ENCODE results near the gene RBM42. TPM values are rescaled to one million over a fixed set of nuclear protein-coding genes. Genes with fewer than 3 reads are reported as not detected.
"Not testable (repeated sequence)": the region's sequence is repeated elsewhere in the genome, so short reads cannot be mapped to it uniquely, and the experiment has no call there.

Gene RBM42
- 21.8 TPM for total RNA-seq

- peak; percentile 100 for DNase-seq
Observed at GRCh38 chr19:35628565-35629331, at the start of gene RBM42. RBM42 (plus strand) TSS chr19:35629036; CDS start chr19:35629154, 118 bp downstream.

- DNase-seq, result no peak
Observed at GRCh38 chr19:35582760-35583159, 46.1 kb upstream of the RBM42 start.

GRCh38 chr19:35585848-35586247 lies 43.0 kb upstream of the RBM42 start, which contains the start of gene PMIS2:
PMIS2 (plus strand) TSS chr19:35586173; CDS start chr19:35586260, 87 bp downstream.
- DNase-seq, result no peak

GRCh38 chr19:35587321-35587720 lies 41.5 kb upstream of the RBM42 start:
- DNase-seq, result no peak

GRCh38 chr19:35590875-35591274 lies 38.0 kb upstream of the RBM42 start:
- DNase-seq, result no peak

GRCh38 chr19:35592226-35592625 lies 36.6 kb upstream of the RBM42 start:
- DNase-seq, result no peak

- not testable (repeated sequence) for DNase-seq
Observed at GRCh38 chr19:35595026-35595425, 33.8 kb upstream of the RBM42 start.

GRCh38 chr19:35595928-35596327 lies 32.9 kb upstream of the RBM42 start:
- DNase-seq, result no peak

GRCh38 chr19:35596366-35596999 lies 32.4 kb upstream of the RBM42 start:
- DNase-seq, result no peak

- DNase-seq, result no peak
Observed at GRCh38 chr19:35601971-35602370, 26.9 kb upstream of the RBM42 start.

GRCh38 chr19:35604436-35604835 lies 24.4 kb upstream of the RBM42 start:
- not testable (repeated sequence) for DNase-seq

- not testable (repeated sequence) for DNase-seq
Observed at GRCh38 chr19:35607170-35607569, 21.7 kb upstream of the RBM42 start.

- DNase-seq, result no peak
Observed at GRCh38 chr19:35607661-35608060, 21.2 kb upstream of the RBM42 start.

GRCh38 chr19:35608251-35608650 lies 20.6 kb upstream of the RBM42 start:
- no peak for DNase-seq

GRCh38 chr19:35609851-35610353 lies 18.9 kb upstream of the RBM42 start:
- DNase-seq, result no peak

GRCh38 chr19:35612224-35612558 lies 16.6 kb upstream of the RBM42 start:
- no peak for DNase-seq

GRCh38 chr19:35612559-35613321 lies 16.1 kb upstream of the RBM42 start, which contains the start of gene HAUS5:
HAUS5 (plus strand) TSS chr19:35612735; CDS start chr19:35612795, 60 bp downstream.
- DNase-seq, result peak; percentile 82

GRCh38 chr19:35613574-35613973 lies 15.3 kb upstream of the RBM42 start:
- no peak for DNase-seq

GRCh38 chr19:35615036-35615435 lies 13.8 kb upstream of the RBM42 start:
- DNase-seq, result no peak

- no peak for DNase-seq
Observed at GRCh38 chr19:35618857-35619256, 10.0 kb upstream of the RBM42 start.

GRCh38 chr19:35619290-35619923 lies 9.4 kb upstream of the RBM42 start:
- DNase-seq, result no peak

- no peak for DNase-seq
Observed at GRCh38 chr19:35620001-35620400, 8.8 kb upstream of the RBM42 start.

All from skin of body (tissue), 2 donors.